GDM1 (cell line): ENCODE results near the gene SLC4A1.

Experiments used
- DNase-seq: peaks from one replicate; lab custom pipeline; 2025; lab: John Stamatoyannopoulos, UW

Gene SLC4A1

DNA sequence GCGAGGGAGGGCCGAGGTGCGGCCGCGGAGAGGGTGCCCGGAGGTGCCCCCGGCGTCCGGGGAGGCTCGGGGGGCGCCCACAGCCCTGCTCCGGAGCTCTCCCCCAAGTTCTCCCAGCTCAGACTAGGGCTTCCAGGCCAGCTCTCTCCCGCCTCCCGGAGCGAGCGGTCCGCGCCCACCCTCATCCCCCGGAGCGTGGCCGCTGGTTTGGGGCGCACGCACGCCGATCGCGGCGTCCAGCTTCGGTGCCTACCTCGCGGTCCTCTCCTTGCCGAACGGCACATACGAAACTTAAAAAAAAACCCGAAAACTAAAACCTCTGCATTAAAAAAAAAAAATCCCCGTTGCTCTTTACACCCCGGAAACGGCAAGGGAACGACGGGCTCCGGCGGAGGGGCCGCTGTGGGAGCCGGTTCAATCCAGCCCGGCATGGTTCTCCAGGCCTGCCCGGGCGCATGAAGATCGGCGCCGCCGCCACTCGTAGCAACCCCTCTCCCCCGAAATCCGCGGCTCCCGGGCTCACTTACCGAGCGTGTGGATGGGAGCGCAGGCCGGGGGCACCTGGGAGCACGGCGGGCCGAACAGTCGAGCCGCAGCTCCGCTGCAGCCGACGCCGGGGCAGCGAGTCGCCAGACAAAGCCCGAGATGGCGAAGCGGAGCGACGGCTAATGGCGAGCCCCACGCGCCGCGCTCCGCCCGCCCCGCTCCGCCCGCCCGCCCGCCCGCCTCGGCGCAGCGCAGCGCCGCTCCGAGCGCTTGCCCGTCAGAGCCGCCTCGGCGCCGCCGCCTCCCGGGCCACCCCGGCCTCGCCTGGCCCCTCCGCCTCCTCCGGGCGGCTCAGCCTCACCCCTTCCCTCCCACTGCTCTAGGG lies 47.5 kb downstream of the SLC4A1 start:
- no peak for DNase-seq

DNA sequence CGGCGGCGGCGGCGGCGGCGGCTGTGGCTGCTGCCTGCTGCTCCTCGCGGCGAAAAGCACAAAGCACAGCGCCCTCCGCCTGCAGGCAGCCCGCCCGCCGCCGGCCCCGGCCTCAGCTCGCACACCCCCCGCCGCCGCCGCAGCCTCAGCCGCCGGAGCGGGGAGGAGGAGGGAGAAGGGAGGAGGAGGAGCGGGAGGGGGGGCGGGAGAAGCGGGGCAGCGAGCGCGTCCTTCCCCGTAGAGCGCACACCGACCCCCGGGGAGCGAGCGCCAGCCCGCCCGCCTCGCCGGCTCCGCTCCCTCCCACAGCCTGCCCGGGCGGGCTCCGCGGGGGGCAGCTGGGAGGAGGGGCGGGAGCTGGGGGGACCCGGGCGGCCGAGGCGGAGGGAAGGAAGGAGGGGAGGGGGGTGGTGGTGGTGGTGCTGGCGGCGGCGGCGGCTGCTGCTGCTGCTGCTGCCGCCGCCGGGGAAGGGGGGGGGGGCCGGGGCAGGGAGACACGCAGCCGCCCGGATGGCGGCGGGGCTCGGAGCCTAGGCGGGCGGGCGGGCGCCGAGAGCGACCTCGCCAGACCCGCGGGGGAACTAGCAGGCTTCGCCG lies 48.2 kb downstream of the SLC4A1 start, which contains the start of gene UBTF:
TSS of gene UBTF (minus strand) at position 60 of the 597 bp plus-strand sequence. CDS start 1,446 bp downstream, outside the sequence.
- DNase-seq = peak; percentile 73

DNA sequence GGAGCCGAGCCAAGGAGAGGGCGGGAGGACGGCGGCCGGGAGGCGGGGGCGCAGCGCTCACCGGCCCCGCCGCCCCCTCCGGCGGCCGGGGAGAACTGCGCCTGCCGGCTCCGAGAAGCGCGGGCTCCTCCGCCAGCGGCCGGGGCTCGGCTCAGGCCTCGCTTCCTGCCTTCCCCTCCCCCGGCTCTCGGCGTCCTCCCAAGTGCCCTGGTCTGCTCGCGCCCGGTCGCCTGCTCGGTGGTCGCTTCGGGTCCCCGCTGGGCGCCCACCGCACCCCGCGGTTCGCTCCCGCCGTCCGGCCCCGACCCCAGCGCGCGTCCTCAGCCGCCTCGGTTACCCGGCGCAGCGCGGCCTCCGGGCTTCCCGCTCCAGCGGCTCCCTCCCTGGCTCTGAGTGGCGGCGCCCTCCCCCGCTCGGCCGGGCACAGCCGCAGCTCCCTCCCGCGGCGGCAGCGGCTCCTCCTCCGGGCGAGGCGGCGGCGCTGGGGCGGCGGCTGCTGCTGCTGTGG lies 48.8 kb downstream of the SLC4A1 start:
- DNase-seq = peak; percentile 57

DNA sequence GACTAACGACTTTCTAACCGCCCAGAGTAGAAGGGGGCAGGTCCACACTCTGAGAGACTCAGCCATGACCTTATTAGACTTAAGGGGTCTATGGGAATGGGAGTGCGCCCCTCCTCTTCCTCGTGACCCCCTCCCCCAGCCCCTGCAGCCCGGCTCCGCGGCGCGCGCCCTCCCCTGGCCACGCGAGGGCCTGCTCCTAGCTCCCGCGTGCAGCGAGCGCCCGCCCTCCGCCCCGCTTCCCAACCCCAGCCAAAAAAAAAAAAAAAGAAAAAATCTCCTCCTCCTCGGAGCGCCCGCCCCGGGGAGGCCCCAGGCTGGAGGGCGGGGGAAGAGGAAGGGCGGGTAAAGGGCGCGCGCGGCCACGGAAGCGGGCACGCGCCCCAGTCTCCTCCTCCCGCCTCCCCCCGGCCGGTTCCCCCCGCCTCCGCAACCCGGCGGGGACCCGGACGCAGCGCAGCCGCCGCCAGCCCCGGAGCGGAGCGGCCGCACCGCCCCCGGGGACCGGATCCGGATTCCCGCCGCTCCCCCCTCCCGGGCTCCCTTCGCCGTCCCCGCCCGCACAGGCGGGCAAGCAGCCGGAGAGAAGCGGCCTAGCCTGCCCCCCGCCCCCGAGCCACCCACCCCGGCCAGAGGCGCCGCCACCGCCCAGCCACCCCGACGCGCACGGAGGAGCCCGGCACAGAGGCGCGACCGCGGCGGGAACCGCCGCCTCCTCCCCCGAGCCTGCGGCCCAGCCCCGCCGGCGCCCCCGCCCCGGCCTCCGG lies 49.4 kb downstream of the SLC4A1 start:
- peak; percentile 87 for DNase-seq

DNA sequence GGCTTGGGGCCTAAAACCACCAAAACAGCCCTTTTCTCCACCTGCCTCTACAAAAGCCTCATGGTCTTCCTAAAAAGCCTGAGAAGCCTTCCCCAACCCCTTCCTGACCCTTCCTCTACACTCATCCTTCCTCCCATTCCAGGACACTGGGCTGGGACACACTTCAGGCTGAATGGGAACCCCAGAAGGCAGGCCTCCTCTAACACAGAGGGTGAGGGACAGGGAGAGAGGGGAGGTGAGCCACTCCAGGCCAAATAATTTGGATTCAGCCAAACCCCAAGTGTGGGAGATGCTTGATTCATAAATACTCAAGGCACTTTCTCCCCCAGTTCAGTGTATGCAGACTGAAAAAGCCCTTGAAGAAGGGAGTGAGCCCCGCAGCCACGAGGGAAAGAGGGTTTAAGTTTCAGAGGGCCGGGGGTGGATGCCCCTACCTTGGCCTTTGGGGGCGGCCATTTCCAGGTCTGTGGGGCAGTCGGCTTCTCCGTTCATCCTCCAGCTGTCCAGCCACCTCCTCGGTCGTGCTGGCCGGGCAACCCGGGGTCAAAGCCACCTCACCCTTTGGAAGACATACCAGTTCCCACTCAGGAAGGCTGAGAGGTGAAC lies 50.1 kb downstream of the SLC4A1 start:
- DNase-seq = no peak

DNA sequence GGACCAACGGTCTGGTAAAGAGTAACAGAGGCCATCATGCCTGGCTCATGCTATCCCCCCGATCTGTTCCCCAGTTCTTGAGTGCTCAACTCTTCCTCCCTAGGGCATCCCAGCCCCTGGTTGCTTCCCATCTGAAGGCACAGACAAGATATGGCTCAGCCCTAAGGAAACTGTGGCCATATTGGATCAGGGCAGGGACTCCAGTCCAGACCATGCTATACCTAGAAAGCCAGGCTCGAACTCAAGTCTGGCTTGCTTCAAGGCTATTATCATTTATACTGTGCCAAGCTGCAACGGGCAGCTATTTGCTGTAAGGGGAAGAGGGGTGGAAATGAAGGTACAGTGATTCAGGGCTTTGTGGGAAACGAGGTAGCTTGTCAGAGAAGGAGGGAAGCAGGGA lies 51.2 kb downstream of the SLC4A1 start:
- DNase-seq = no peak

DNA sequence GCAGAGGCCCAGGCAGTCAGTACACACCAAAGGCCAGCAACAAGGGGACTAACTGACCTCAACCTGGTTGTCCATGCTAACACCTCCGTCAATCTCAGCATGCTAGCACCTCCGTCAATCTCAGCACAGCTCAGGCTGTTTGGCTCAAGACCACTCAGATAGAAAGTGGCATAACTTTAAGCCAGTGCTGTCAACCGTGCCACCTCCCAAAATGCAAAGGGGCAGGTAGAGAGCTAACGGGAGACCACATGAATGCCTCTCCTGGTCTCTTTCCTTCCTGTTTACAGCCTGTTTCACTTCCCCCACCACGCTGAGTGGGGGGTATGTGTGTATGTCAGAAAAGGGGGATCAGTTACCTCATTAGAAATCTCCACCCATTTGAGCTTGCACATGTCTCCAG lies 51.8 kb downstream of the SLC4A1 start:
- DNase-seq = no peak

DNA sequence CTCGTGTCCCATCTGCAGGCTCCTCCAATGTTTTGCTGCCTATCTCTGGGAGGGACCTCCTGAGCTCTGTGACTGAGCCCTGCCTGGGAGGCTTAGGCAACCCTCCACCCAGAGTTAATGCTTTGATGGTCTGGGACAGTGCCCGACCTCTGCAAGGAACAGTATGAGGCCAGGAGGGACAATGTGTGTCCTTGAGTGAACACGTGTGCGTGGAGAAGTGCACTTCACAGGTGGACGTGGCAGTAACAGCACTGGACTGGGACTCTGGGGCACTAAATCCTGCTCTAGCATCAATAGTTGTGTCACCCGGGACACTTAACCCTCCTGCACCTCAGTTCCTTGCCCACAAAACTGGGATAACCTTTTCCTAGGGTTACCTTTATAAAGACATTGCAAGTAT lies 53.0 kb downstream of the SLC4A1 start:
- DNase-seq = no peak

DNA sequence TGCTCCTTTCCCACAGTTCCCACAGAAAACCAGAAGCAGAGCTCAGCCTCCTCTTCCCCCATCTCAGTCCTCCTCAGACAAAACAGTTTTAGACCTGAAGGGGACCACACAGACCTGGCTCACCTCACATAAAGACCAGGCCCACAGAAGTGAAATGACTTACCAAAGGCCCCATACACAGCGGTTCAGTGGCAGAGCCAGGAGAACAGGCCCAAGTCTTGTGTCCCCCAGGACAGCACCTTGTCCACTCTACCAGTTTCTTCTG lies 53.8 kb downstream of the SLC4A1 start:
- DNase-seq = no peak

DNA sequence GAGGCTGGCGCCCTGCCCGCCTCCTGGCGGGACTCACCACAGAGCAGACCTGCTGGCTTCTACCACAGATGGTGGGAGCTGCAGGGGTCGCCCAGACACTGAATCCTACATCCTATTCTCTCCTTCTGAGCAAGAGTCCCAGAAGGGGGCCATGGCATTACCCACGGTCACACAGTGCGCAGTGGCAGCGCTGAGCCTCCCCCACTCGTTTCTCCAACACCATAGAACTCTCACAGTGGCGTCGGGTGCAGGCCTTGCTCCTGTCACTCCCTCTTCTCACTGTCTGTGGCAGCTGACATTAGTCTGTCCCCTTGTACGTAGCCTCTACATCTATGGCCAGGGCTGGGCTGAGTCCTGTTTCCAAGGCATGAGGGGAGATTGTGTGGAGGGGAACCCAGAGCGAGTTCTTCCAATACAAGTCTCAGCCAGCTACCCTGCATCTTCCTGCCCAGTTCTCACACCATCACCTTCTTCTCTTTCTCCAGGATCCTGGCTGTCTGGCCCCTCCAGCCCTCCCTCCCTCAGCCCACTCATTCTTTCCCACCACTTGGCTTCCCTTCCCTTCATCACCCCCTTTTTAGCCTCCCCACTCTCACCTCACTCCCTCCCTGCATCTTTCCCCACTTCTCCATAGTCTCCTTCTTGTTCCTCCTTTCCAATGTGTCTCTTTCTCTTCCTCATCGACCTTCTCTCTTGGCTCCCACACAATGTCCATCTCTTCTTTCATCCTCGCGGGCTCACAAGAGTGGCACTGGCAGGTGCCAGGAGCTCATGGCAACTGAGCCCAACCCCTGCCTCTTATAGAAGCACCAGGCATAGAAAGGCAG lies 54.3 kb downstream of the SLC4A1 start:
- no peak for DNase-seq

DNA sequence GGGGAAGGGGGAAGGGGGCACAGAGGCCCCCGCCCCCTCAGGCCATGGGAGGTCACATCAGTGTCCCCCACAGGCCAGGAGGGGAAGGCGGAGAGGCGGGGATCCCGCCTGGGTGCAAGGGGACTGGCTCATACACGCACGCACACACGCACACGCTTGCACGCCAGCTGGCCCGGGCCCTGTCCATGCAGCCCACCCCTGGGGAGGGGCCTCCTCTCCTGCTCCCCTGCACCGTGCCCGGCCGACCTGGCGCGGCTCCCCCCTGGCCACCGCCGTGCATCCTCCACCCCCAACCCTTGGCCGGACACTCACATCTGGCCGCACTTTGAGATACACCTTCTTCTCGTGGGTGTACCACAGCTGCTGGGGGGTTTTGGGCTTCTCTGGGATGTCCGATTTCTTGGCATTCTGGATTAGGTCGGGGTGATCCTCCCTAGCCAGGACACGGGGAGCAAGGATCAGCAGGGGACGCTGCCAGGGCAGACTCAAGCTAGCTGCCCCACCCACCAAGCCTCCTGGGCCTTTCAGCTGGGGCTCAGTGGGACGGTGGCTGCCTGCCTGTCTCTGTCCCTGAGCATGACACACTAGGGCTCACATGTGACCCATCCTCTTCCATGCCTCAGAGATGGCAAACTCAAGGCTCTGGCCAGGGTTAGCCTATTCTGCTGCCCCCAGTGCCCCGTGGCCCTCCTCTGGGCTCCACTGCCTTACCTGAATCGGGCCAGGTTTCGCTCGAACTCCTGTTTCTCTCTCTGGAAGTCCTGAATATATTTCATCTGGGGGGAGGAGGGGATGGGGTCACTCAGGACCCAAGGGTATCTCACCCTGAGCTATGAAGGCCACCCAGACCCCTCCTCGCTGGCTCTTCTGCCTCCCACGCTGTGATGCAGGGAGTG lies 55.2 kb downstream of the SLC4A1 start:
- DNase-seq = no peak

DNA sequence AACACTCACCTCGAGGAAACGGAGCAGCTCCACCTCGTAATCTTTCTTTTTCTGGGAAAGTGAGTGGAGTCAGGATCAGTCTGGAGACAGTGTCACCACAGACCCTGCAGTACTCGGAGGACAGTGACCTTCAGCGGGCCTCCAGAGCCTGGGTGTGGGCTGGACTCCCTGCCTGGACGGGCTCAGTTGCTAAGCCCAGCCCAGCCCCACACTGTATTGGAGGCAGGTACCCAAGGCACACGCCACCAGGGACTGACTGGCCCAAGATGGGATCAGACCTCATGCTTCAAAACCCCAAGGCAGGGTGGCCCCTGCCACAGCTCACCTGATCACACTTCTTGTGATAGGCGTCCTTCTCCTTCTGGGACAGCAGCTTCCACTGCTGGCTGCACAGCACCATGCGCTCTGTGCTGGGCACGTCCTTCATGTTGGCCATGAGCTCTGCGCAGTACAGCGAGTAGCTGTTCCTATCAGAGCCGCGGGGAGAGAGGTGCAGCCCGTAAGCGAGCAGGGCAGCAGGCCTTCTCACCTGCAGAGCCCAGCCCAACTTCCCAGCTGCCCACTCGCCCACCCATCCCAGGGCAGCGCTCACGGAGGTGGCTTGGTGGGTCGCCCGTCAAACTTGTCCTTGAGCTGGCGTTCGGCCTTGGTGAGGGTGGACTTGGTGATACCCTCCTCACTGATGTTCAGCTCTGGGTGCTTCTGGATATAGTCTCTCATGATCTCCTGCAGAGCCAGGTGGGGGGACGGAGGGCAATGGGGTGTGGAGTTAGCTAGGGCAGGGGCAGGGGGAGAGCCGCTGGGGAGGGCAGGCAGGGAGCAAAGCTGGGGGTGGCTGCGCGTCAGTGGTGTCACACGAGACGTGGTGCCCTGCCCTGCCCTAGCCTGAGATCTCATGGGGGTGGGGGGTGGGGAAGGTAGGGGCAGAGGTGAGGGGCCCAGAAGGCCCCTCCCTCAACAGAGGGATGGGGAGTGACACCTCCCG lies 56.4 kb downstream of the SLC4A1 start:
- no peak for DNase-seq

DNA sequence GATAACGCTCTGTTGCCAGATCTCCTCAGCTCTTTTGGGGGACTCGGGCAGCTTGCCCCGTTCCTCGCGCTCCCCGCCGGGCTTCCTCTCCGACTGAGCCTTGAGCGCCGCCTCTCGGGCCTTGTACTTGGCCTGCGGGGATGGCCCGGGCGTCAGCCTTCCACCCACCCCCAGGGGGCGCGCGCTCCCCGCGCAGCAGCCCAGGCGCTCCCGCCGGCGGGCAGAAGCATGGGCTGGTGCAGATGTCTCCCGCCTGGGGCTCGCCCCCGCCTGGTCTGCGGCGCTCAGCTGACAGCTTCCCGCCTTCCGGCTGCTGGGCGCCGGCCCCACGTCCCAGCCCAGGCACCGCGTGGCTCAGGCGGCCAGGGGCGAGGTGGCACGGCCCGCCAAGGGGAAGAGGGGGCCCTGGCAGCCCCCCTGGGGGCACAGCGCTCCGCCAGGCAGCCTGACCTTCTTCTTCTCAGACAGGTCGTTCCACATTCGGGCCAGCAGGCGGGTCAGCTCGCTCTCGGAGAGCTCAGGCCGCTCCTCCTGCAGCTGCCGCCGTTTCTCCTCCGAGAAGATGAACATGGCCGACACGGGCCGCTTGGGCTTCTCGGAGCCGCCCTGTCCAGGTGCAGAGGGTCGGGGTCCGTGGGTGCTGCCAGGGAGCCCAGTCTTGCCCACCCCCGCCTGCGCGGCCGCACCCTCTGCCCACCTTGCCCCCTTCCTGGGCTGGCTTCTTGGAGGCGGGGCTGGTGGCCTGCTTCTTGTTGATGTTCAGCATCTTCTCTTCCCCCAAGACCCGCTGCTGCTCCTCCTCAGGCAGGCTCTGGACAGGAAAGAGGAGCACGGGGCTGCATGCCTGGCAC lies 57.4 kb downstream of the SLC4A1 start:
- DNase-seq = peak; percentile 80

DNA sequence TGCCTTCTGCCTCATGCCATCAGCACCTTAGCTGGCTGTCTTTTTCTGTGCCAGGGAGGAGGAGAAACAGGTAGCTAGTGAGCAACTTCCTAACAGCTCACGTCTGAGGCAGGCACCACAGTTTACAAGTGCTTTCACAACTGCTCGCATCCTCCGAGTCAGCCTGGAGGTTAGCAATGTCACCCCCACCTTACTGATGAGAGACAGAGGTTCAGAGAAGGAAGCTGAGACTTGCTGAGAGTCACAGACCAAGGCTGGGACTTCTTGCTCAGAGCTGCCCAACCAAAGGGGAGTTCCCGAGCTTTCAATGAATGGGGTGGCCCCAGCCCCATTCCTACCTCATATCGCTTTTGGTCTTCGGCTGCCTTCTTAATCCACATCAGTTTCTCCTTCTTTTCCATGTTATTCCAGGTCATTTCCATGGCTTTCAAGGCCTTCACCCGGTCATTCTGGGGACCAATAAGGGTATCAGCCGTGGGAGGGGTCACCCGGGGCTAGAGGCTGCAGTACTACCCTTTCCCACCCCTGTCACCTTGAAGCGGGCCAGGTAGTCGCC lies 58.1 kb downstream of the SLC4A1 start:
- no peak for DNase-seq

DNA sequence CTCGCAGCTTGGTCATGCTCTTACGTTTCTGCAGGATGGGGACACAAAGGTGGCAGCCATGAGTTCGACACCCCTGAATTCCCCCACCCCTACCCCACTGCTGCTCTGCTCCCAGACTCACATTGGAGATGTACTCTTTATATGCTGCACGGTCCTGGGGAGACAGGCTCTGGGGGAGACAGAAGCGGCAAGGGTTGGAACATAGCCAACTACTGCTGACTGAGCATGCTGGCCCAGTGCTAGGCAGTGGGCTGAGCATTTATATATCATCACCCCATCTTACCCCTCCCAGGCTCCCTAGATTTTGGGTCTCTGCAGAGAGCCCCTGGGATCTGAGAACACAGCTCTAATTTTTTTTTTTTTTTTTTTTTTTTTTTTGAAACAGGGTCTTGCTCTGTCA lies 60.2 kb downstream of the SLC4A1 start:
- no peak for DNase-seq

DNA sequence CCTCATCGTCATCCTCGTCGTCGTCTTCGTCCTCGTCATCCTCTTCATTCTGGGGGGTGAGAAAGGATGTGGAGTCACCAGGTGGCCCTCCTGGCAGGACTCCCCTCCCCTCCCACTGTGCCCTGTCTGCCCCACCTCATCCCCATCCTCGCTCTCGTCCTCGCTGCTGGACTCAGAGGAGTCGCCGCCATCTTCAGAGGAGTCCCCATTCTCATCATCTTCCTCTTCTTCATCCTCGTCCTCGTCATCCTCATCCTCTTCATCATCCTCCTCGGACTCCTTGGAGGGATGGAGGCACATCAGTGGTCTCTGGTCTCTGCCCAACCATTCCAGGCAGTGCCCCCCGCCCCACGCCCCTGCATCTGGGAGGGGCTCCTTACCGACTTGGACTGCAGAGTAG lies 60.6 kb downstream of the SLC4A1 start:
- no peak for DNase-seq

DNA sequence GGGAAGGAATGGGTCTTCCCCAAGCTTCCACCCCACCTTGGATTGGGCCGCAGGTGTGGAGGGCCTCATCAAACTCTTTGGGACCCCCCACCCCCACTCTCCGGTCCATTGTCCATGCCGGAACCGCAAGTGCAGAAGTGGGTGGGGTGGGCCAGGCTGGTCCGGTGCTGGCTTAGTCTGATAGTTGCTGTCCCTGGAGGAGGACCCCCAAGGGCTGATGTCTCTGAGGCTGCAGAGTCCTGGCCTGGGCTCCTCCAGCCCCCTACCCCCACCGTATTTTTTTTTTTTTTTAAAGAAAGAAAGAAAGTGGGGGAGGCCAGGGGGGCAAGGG lies 61.1 kb downstream of the SLC4A1 start:
- DNase-seq = no peak
